HG03439 (cell line): ENCODE measurements around the gene VTI1A.

ENCODE experiments used
- ATAC-seq: cut with Tn5 transposase; IDR thresholded peaks from one replicate; pipeline ENCODE4 v1.9.1; 2021; ENCODE audit warnings: mild to moderate bottlenecking, moderate library complexity; ENCODE audit not compliant: unreplicated experiment

The VTI1A gene

GRCh38 chr10:112799038-112799437, 352.0 kb downstream of the VTI1A start:
- no peak for ATAC-seq

GRCh38 chr10:112799726-112800510, 352.9 kb downstream of the VTI1A start:
- no peak for ATAC-seq

DNA sequence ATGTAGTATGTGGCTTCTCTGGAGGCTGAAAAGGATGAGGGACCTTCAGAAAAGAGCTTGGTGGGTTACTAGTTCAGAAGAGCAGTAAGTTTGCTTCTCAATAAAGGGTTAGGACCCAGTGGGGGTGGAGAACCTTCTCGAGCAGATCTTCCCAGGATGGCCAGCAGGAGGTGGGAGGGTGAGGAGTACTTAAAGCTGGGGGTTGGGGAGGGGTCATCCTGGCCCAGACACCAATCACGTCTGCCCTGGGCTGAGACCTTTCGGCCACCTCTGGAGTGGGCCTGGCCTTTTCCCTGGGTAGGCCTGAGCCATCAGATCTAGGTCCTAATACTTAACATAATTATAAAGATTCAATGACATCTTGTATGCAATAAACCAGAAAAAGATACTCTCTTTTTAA, 354.0 kb downstream of the VTI1A start:
- no peak for ATAC-seq

DNA sequence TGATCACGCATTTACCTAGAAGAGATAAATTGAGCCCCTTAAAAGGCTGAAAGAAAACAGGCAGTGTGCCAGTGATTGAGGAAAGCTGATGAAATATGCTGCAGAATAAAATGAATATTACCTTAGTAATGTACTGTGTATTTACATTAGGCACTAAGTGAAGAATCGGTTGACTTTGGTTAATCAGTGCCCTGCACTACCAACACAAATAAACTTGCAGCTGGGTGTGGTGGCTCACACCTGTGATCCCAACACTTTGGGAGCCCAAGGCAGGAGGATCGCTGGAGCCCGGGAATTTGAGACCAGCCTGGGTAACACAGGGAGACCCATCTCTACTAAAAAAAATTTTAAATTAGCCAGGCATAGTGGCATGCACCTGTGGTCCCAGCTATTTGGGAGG, 354.7 kb downstream of the VTI1A start:
- no peak for ATAC-seq

DNA sequence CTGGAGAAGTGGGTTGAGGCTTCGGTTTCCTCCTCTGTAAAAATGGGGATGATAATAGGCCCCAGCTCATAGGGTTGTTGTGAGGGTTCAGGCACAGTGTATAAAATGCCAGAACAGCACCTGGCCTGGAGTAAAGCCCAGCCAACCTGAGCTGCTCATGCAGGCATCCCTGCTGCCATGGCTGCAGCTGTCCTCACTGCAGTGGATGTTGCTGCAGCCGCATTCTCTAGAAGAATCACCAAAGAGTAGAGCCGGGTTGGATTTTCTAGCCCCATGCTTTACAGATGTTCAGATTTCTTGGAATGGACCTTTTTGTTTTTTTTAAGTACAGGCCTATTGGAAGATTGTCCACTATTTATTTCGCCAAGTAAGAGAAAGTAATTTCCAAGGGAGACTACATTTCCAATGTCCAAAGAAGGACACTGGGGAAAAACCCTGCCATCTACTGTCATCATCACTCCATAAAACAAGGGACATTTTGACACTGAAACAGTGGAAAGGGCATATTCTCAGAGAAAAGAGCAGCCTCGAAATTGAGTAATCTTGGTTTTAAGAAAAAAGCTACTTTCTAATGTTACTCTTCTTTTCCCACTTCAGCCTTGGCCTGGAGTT, 355.5 kb downstream of the VTI1A start:
- no peak for ATAC-seq

- no peak for ATAC-seq
Observed at GRCh38 chr10:112803961-112804401, 357.0 kb downstream of the VTI1A start.

DNA sequence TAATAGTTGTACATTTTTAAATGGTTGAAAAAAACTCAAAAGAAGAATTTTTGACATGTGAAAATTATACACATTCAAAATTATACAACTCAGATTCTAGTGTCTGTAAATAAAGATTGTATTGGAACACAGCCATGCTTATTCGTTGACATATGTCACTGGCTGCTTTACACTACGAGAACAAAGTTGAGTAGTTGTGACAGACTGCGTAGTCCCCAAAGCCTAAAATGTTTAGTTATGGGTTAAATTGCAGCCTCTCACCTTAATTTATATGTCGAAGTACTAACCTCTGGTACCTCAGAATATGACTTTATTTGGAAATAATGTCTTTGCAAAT, 358.2 kb downstream of the VTI1A start:
- no peak for ATAC-seq

GRCh38 chr10:112805701-112806100, 358.7 kb downstream of the VTI1A start:
- ATAC-seq: no peak

GRCh38 chr10:112807013-112807412, 360.0 kb downstream of the VTI1A start:
- no peak for ATAC-seq

DNA sequence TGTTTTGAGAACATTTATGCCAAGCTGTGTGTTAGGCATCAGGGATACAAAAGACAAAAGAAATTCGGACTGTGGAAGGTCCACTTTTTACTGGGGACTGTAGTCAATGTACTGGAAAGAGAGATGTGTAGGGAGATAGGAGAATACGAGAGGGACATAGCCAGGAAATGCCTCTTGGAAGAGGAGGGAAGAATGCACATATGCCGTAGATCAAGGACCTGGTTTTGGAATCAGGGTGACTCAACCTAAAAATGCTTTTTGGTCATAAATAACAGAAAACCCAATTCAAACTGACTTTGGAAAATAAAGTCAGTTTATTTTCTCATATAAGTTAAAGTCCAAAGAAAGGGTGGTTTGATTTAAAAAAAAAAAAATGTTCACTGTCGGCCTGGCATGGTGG, 362.7 kb downstream of the VTI1A start:
- no peak for ATAC-seq

DNA sequence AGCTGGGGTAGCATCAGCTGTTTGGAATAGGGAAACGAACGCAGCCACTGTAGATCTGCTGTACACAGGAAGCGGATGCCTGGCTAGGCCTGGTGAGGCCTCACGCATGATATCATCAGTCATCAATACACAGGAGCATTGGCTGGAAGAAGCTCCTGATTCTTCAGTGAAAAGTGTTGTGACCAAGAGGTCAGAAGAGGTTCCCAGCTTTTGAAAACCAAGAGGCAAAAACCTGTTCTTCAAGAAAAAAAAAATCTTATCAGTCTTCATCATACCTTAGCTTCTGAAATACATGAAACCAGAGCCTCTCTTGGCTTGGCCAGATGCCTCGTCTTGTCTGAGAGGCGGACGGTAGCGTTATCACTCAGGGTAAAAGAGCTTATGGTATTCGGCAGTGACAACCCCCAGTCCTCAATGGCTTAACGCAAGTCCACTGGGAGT, 363.7 kb downstream of the VTI1A start:
- ATAC-seq: no peak

DNA sequence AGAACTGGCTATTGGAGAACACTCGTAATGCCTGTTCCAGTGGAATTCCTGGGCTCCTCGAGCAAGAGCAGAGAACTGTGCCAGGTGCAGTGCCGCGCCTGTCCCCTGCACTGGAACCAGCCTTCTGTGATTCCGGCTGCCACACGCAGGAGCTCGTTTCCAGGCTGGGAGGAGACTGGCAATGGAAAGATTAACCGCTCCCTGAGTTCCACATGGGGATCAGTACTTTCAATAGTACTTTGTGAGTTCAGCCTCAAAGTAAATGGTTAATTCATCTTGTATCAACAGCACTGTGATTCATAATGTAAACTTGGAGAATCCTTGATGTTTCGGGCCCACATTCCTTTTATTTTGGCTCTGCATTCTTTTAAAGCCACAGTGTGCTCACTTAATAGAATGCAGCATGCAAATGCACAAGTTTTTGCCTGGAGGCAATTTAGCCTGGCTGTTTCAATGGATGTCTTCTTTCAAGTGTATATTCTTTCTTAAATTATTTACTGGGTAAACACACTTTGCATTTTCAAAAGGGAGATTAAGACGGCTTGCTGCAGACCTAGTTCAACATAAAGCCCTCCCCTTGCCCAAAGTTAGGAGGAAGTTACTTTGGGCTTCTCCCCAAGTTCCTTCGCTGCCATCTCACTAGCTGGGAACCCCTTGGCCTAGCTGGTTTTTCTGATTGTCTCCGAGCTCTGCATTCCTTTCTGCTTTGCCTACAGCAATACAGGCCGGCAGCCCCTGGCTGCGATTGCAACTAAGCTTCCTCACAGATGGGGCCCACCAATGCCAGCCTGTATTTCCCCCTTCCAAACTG, 364.9 kb downstream of the VTI1A start:
- ATAC-seq: no peak

- no peak for ATAC-seq
Observed at GRCh38 chr10:112812586-112812985, 365.6 kb downstream of the VTI1A start.

DNA sequence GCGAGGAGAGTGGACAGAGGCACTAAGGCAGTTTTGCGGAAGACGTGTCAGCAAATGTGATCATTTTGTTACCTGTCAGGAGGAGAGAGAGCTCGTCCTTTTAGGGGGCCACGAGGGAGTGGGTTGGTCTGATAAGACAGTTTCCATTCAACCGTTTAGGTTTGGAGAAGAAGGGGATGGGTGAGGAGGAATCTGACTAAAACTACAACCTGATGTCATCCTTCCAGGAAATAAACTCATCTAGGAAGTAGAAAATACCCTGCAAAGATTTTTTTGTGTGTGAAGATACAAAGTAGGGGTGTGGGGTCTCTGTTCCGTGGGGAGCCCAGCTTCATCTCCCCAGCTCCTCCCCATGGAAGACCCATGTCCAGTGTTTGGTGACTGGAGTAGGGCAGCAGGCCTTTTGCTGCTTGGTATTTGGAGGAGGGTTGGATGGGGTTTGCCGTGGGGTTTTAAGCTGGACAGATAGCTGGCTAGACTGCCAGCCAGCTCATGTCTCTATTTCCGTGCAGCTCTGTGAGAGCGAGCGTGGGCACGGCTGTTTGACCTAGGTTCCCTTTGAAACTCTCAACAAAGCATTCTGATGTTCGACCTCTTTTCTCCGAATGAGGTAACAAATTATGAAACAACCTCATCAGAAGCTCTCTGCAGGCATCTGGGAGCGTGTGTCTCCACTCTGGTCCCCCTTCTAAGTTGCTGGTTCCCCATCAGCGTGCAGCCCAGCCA, 367.0 kb downstream of the VTI1A start:
- no peak for ATAC-seq

DNA sequence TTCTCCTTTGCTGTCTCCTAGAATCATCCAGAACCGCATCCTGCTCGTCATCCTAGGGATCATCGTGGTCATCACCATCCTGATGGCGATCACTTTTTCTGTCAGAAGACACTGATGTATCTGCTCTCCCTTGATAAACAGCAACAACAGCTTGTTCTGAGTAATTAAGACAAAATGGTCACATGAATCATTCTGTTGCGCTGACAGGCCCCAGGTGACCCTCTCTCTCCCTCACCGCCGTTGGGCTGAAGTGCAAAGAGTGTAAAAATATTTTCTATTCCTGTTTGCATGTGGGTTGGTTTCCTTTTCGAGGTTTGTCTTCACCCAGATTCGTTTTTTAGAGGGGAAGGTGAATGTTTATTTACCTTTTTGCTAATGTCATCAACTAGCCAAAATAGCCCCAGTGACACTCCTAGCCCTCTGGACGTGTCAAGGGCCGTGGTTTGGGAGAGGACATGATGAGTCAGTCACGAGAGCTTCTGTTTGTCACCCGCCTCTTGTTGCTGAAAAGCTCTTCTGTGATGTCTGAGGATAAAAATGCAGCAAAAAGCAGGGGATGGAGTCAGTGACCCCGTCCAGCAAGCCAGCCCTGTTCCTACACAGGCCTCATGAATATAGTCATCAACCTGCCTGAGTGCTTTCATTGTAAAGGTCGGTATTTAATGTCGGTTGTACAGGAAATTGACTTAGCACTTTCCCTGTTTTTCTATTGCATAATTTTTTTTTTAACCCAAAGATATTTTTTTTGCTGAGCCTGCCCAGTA, 368.4 kb downstream of the VTI1A start:
- no peak for ATAC-seq

DNA sequence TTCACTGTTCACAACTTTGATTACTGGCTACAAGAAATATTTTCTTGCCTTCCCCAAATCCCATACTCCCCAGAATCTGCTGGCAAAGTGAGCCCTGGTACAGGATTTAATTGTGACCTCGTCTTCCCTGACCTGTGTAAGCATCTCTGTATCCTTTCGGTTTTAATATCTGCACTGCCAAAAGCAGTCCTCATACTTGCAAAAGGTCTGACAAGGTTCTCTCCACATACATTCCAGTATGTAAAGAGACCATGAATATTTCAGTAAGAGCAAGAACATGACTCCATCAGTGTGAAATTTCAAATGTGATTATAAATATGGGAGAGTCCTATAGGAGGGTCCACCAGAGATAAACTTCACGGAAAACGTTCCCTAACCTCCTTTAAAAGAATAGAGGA, 369.0 kb downstream of the VTI1A start:
- no peak for ATAC-seq

GRCh38 chr10:112816891-112817290, 369.9 kb downstream of the VTI1A start:
- ATAC-seq: no peak

DNA sequence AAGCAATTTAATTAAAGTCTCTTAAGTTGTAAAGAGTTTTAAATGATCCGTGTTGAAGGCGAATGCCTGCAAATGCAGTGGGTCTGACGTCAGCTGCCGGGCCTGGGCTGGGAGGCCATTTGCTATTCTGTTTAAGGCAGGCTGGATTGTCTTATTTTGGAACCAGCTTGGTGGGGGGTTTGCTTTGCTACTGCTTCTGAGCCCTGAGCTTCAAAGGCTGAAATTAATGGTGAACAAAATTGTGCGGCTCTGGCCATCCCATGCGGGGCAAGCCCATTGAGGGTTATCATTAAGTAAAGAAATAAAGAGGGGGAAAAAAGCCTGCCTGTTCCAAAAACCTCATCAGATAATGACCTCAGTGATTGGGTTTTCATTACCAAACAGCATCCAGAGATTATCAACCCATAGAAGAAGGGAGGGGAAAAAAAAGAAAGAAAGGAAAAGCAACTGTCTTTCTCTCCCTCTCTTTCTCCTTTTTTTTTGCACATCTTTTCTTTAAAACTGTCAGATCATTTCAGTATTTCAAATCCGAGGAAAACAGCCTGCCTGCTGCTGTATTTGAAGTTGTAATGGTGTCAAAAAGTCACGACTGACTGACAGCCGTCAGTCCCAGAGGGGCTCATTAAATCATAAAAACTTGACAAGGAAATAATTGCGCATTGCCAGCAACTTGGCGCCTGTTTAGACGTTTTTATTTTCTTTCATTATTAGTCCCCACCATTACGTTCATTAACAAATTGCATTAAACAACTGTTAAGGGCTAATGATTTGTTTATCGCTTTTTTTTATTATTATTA, 371.2 kb downstream of the VTI1A start:
- ATAC-seq: no peak

GRCh38 chr10:112819231-112819630, 372.2 kb downstream of the VTI1A start:
- no peak for ATAC-seq

GRCh38 chr10:112820320-112820719, 373.3 kb downstream of the VTI1A start:
- no peak for ATAC-seq
